Fibroblast of mammary gland (primary cell): ENCODE results near the gene SRA1.
A peak's percentile ranks its signal among the peaks of the same experiment; 100 is the strongest.

Experiments used
- DNase-seq: peaks from one replicate; pipeline ENCODE4 v3.0.0-alpha.2; 2010; ENCODE audit warnings: low read depth
- H3K4me3 ChIP-seq: 2 replicates; pipeline ENCODE4 v1.5.1; 2011; ENCODE audit warnings: low read depth, mild to moderate bottlenecking, low read length, moderate library complexity; ENCODE audit not compliant: control insufficient read depth
- TF ChIP-seq, protein P1 (sequence below): conservative IDR thresholded peaks from 2 replicates; pipeline ENCODE4 v1.5.1; 2011; ENCODE audit warnings: low read depth, low read length, inconsistent platforms; ENCODE audit not compliant: control insufficient read depth, insufficient read depth

Gene SRA1

DNA sequence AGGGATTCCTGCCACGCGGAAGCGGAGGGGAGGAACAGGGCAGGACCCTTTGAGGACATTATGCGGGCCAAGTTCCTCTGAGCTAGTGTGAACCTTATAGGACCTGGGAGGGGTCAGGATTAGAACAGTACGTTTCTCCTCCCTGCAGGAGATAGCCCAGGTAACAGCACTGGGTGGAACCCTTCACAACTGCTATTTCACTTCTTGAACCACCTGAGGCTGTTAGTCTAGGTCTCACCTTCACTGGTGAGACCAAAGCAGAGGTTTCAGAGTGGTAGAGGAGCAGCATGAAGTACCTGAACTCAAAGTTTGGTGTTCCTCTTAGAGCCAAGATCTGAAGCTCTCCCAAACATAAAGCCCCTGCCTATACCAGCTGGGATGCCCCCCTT is 9.0 kb downstream of the SRA1 start:
- no peak overlapping the region for H3K4me3 ChIP-seq
- TF ChIP-seq, protein P1, sequence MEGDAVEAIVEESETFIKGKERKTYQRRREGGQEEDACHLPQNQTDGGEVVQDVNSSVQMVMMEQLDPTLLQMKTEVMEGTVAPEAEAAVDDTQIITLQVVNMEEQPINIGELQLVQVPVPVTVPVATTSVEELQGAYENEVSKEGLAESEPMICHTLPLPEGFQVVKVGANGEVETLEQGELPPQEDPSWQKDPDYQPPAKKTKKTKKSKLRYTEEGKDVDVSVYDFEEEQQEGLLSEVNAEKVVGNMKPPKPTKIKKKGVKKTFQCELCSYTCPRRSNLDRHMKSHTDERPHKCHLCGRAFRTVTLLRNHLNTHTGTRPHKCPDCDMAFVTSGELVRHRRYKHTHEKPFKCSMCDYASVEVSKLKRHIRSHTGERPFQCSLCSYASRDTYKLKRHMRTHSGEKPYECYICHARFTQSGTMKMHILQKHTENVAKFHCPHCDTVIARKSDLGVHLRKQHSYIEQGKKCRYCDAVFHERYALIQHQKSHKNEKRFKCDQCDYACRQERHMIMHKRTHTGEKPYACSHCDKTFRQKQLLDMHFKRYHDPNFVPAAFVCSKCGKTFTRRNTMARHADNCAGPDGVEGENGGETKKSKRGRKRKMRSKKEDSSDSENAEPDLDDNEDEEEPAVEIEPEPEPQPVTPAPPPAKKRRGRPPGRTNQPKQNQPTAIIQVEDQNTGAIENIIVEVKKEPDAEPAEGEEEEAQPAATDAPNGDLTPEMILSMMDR = no peak
- DNase-seq = no peak

DNA sequence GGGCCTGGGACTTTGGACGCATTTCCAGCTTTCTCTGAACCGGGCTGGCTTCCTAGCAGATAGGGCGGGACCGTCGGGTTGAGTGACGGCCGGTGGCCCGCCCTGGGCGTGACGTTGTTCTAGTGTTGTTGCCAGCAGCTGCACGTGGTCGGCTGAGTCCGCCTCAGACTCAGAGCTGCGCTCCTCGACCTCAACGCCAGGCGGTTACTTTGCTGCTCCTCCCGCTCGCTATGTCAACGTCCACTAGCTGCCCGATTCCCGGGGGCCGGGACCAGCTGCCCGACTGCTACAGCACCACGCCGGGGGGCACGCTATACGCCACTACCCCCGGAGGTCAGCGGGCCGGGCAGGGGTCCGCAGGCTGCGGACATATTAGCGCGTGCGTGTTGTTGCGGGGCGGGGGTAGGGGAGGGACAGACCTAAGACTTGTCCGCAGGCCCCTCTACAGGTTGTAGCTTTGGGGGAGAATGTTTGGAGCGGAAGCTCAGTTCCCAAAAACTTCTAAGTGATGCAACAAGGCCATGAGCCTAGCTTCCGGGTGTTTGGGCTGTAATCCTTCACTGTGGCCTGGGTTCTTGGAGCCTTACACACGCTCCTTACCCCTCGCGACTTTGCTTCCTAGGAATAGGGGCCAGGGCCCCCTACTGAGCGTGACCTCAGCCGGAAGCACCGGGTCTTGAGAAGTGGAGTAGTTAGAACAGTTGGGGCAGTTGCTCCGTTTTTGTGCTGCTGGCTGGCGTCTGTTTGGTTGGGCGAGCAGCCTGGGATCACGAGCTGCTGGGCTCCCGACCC is 9.6 kb downstream of the SRA1 start, which contains the start of gene EIF4EBP3:
Gene EIF4EBP3, plus strand, starts transcription at position 155 of the 792 bp plus-strand sequence. Its CDS starts 76 bp downstream, at position 231.
- DNase-seq = peak; percentile 96
- peak within 1 kb of the TSS; percentile 16 for H3K4me3 ChIP-seq
- TF ChIP-seq, protein P1 = peak; percentile 49

DNA sequence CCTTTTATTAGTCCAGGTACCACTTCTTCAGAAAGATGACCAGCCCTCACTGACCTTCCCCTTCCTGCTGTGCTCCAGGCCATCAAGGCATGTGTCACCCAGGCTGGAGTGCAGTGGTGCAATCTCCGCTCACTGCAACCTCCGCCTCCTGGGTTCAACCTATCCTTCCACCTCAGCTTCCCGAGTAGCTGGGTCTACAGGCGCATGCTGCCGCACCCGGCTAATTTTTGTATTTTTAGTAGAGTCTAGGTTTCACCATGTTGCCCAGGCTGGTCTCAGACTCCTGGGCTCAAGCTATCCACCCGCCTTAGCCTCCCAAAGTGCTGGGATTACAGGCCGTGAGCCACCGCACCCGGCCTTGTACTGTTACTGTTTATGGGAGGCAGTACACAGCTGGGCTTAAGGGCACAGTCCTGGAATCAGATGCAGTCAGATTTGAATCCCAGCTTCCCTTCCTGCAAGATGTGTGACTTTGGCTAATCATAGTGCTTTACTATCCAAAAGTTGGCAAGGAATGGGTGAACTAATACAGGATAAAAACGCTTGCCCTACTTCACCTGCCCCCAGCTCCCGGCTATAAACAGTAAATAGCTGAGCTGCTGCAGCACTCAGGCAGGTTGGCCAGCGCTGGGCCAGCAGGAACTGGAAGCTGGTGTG is 10.3 kb downstream of the SRA1 start:
- TF ChIP-seq, protein P1 = no peak
- DNase-seq = peak; percentile 24
- H3K4me3 ChIP-seq = peak overlapping the region; percentile 7

DNA sequence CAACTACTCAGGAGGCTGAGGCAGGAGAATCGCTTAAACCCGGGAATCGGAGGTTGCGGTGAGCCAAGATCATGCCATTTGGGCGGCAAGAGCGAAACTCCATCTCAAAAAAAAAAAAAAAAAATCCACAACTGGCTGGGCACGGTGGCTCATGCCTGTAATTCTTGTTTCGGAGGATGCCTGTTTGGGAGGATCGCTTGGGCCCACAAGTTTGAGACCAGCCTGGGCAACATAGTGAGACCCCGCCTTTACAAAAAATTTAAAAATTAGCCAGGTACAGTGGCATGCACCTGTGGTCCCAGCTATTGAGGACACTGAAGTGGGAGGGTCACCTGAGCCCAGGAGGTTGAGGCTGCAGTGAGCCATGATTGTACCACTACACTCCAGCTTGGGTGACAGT is 11.7 kb downstream of the SRA1 start:
- TF ChIP-seq, protein P1 = no peak
- no peak overlapping the region for H3K4me3 ChIP-seq
- DNase-seq = no peak

DNA sequence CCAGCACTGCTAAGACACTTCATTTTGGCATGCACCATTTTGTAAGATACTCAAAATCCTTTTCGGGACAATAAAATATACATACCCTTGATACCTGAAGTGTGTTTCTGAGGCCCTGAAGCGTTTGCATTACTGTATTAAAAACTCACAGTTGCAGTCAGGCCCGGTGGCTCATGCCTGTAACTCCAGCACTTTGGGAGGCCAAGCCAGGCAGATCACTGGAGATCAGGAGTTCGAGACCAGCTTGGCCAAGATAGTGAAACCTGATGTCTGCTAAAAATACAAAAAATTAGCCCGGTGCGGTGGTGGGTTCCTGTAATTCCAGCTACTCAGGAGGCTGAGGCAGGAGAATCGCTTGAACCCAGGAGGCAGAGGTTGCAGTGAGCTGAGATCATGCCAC is 12.3 kb downstream of the SRA1 start:
- H3K4me3 ChIP-seq = no peak overlapping the region
- TF ChIP-seq, protein P1 = no peak
- DNase-seq = no peak

DNA sequence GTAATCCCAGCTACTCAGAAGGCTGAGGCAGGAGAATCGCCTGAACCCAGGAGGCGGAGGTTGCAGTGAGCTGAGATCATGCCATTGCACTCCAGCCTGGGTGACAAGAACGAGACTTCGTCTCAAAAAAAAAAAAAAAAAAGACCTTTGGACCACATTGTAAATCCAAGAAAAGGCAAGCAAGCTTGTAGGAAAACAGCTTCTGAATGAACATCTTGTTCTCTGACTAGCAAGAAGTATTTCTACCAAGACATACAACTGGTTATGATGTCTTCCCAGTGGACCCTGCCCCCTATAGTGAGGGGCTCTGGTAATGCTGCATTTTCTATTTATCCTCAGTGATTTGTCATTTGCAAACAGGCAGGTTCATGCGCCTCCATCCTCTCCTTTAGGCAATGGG is 14.3 kb downstream of the SRA1 start:
- TF ChIP-seq, protein P1 = no peak
- H3K4me3 ChIP-seq = no peak overlapping the region
- no peak for DNase-seq
